ENCODE results near the gene RTL1. TPM values are rescaled to one million over a fixed set of nuclear protein-coding genes. Genes with fewer than 3 reads are reported as not detected.

Gene RTL1
- total and polyA plus RNA-seq, 7 experiments from 2014 or later, result not detected

DNA sequence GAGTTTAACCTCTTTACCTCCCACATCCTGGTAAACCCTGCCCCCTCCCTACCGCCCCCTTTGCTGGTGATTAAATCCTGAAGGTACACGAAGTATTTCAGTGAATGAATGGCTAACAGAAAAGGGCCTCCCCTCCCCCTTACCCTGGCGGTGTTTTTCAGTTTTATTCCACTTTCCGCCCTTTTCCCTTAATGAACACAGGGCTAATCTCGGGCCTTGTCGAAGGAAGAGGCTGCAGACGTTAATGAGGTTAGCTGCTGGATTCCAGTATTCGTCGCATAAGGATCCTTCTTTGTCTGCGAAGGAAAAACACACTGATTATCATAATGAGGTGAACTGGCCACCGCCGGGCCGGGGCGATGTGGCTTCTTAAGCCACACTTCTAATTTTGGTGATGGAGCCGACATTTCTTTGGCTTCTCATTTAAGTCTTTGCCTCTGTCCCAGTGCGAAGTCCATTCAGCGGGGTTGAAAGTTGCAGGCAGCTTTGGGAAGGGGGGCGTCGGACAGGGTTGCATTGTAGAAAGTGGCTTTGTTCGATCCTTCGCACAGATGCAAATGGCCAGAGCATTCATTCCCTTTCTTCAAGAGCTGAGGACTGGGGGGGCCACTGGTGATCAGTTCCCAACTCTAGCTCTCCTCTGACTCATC lies 71.1 kb downstream of the RTL1 start:
- intact Hi-C loops (cut with micrococcal nuclease), result no loop called here
- Mint-ChIP-seq H3K36me3 (peaks cover 0 to 3% (median 0%) of the 10 kb centered on the region in 5 donors), H3K9me3 (peaks cover 0 to 12% (median 3%) of the 10 kb centered on the region in 11 donors), H3K27me3 (peaks cover 6 to 47% (median 32%) of the 10 kb centered on the region in 5 donors), H3K27ac (no peak overlapping the region), H3K4me1 (peaks cover 0 to 1% (median 0%) of the 10 kb centered on the region in 7 donors), H3K4me3 (no peak overlapping the region)
- Histone ChIP-seq H3K9me3 (ENCODE audit: control insufficient read depth in 2 of 3, low read length in 3 of 3) (no peaks in the 10 kb centered on the region), H3K36me3 (ENCODE audit: control insufficient read depth in 2 of 3, insufficient read depth in 3 of 3, low read length in 3 of 3) (no peaks in the 10 kb centered on the region), H3K4me3 (ENCODE audit: low read length) (no peak overlapping the region), H3K27ac (ENCODE audit: low read depth, low read length) (no peak overlapping the region), H3K27me3 (ENCODE audit: control insufficient read depth in 2 of 2, insufficient read depth in 2 of 2, low read length in 2 of 2) (peaks cover 0 to 3% of the 10 kb centered on the region in 2 donors), H3K4me1 (ENCODE audit: control insufficient read depth in 2 of 2, insufficient read depth in 2 of 2, low read length in 2 of 2) (no peaks in the 10 kb centered on the region)
- DNase-seq (no peak), ATAC-seq (no peak)
- ChIA-PET POLR2A (no interaction called here), CTCF (no interaction called here)

DNA sequence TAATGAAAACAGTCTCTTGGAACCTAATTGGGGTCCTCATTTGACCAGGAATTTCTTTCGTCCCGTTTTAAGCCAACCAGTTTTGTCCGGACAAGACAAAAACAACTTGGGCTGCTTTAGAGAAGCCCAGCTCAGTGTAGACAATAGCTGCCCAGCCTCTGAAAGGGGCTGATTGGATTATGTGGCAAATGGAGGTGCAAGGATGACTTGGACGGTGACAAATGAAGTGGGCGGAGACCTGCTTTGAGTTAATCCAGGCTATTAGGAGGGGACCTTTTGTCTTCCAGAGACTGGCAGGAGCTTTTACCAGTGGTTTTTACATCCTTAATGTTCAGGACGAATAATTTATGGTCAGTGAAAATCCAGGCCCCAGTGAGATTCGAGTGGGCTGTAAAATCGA lies 72.8 kb downstream of the RTL1 start:
- H3K9me3 Mint-ChIP-seq, result peaks cover 0 to 14% (median 5%) of the 10 kb centered on the region in 11 donors
- H3K36me3 Mint-ChIP-seq, result peaks cover 0 to 3% (median 0%) of the 10 kb centered on the region in 5 donors
- H3K4me1 Mint-ChIP-seq, result peaks cover 0 to 10% (median 1%) of the 10 kb centered on the region in 7 donors
- CTCF ChIA-PET, result no interaction called here
- DNase-seq (no peak), ATAC-seq (no peak)
- H3K4me3 ChIP-seq (ENCODE audit: low read length), result no peak overlapping the region
- peaks cover 20 to 46% (median 41%) of the 10 kb centered on the region in 5 donors for H3K27me3 Mint-ChIP-seq
- H3K27ac ChIP-seq (ENCODE audit: low read depth, low read length), result no peak overlapping the region
- no peaks in the 10 kb centered on the region for H3K9me3 ChIP-seq (ENCODE audit: control insufficient read depth in 2 of 3, low read length in 3 of 3)
- H3K27ac Mint-ChIP-seq, result no peak overlapping the region
- intact Hi-C loops (cut with micrococcal nuclease), result no loop called here
- no peaks in the 10 kb centered on the region for H3K36me3 ChIP-seq (ENCODE audit: control insufficient read depth in 2 of 3, insufficient read depth in 3 of 3, low read length in 3 of 3)
- peaks cover 0 to 3% of the 10 kb centered on the region in 2 donors for H3K27me3 ChIP-seq (ENCODE audit: control insufficient read depth in 2 of 2, insufficient read depth in 2 of 2, low read length in 2 of 2)
- no peak overlapping the region for H3K4me3 Mint-ChIP-seq
- POLR2A ChIA-PET, result no interaction called here
- no peaks in the 10 kb centered on the region for H3K4me1 ChIP-seq (ENCODE audit: control insufficient read depth in 2 of 2, insufficient read depth in 2 of 2, low read length in 2 of 2)

Small RNA genes lying within 50 kb of the gene (microRNA-seq; reads per million reads assigned to microRNA genes)
- gene MIR127 (ENCODE audit: borderline microRNAs expressed), result 7.8 reads per million, percentile 13 among the genes with 10 or more reads in this experiment
- not detected for gene MIR136 (ENCODE audit: borderline microRNAs expressed)
- not detected for gene MIR337 (ENCODE audit: borderline microRNAs expressed)
- not detected for gene MIR370 (ENCODE audit: borderline microRNAs expressed)
- gene MIR431 (ENCODE audit: borderline microRNAs expressed), result not detected
- not detected for gene MIR432 (ENCODE audit: borderline microRNAs expressed)
- gene MIR433 (ENCODE audit: borderline microRNAs expressed), result not detected
- gene MIR493 (ENCODE audit: borderline microRNAs expressed), result not detected
- gene MIR665 (ENCODE audit: borderline microRNAs expressed), result not detected

Other genes with a start within 250 kb of the RTL1 start
- gene DLK1, start 176.8 kb downstream of the RTL1 start, total RNA-seq, result not detected
- not detected for gene DLK1, start 176.8 kb downstream of the RTL1 start, polyA plus RNA-seq
- gene MEG3, start 77.6 kb downstream of the RTL1 start, total RNA-seq, result 1 to 10 TPM in 1 of 5 experiments, under 1 TPM in 1, not detected in 3; 0.80 to 2.4 TPM
- not detected for gene MEG3, start 77.6 kb downstream of the RTL1 start, polyA plus RNA-seq